Fibroblast of the conjunctiva (primary cell): Measurements from ENCODE around the gene PDE11A.

Source experiments
- DNase-seq: peaks from one replicate; pipeline ENCODE4 v3.0.0-alpha.2; 2010; ENCODE audit warnings: low read depth

Gene PDE11A

DNA sequence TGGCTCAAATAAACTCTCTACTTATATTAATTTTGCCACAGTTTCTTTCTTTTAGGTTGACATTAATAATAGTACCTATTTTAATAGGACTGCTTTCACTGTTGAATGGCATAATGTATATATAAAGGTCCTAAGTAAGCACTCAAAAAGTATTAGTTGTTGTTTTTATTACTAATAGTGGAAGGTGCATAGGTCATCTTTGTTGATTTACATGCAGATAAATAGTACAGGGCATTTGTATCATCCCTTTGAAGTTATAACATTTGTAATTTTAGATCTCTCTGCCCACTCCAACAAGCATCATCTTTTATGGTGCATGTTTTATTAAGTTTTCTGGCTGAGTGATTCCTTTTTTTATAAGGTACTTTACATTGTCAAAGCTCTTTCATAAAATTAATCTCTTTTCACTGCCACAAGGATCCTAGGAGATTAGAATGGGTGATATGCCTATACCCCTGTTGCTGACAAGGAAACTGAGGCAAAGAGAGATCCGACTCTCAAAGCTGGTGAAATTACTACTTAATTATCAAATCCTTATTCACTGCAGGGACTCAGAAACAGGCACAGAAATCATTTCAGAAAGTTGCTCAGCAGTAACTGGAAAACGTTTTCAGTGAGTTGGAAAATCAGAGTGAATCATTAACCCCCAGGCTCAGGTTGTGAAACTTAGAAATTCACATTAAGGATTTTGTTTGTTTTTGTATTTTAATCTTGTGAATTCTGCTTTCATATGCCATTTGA lies 380.4 kb downstream of the PDE11A start:
- no peak for DNase-seq

- DNase-seq, result no peak
Measured at GRCh38 chr2:177691177-177691576, 381.4 kb downstream of the PDE11A start.

- DNase-seq, result no peak
Measured at GRCh38 chr2:177689623-177690022, 383.0 kb downstream of the PDE11A start.

GRCh38 chr2:177688844-177689243 lies 383.7 kb downstream of the PDE11A start:
- DNase-seq, result no peak

- DNase-seq, result no peak
Measured at GRCh38 chr2:177683661-177684069, 388.9 kb downstream of the PDE11A start.

GRCh38 chr2:177682836-177683660 lies 389.5 kb downstream of the PDE11A start:
- no peak for DNase-seq

GRCh38 chr2:177682006-177682405 lies 390.6 kb downstream of the PDE11A start:
- no peak for DNase-seq

- no peak for DNase-seq
Measured at GRCh38 chr2:177680866-177681712, 391.5 kb downstream of the PDE11A start.

DNA sequence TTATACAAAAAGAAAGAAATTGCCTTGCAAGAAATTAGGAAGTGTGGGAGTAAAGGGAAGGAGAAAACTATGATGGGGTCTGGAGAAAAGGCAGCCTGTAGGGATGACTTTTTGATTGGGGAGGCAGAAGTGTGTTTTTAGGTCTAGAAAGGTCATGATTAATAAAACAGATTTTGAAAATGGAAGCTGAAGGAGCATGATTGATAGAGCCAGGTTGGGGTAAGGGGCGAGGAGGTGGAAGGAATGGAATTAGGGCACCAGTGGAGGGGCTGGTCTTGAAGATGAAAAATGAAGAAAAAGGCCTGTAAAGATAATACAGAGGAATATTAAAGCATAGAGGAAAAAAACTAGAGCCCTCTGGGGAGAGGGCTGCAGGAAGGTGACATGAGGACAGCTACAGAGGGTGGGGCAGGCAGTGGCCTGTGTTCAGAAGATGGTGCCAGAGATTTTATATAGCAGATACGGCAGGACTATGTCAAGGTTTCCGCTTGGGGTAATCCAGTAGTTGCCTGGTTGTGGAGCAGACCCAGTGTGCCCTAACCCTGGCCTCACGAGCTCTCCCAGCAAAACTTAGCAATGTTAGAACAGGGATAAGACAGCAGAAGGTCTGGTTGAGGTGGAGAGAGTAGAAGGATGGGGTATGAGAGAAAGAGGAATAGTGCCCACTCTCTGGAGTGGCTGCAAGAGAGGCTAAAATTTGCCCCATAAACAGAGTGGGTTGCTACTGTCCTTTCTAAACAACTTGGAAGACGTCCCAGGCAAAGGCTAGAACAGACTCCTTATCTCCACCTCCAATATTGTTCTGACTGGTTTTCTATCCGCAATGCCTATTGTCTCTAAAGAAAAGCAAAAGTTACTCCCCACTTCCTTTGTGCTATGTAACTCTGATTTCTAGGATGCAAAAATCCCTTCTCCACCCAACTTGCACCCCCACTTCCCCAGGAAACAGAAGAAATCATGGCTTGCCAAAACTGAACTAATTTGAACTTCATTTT lies 392.7 kb downstream of the PDE11A start:
- DNase-seq, result no peak

- no peak for DNase-seq
Measured at GRCh38 chr2:177678939-177679338, 393.6 kb downstream of the PDE11A start.

- DNase-seq, result no peak
Measured at GRCh38 chr2:177676636-177677035, 395.9 kb downstream of the PDE11A start.

DNA sequence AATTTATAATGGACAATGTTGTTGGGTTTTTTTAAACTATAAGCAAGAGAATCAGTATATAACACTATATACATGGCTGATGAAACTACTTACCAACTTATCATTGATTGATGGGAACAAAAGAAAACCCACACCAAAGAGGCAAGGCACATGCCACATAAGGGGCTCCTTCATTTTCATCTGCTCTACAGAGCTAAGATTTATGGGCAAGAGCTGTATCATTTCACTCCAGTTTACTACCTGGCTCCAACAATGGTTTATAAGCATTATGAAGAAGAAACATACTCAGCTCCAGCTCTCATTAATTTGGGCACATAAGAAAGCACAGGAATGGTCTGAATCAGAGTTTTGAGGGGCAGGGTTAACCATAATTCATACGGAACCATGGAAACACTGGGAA lies 396.8 kb downstream of the PDE11A start:
- DNase-seq, result no peak

- no peak for DNase-seq
Measured at GRCh38 chr2:177675350-177675821, 397.2 kb downstream of the PDE11A start.

- no peak for DNase-seq
Measured at GRCh38 chr2:177673602-177674595, 398.7 kb downstream of the PDE11A start.

DNA sequence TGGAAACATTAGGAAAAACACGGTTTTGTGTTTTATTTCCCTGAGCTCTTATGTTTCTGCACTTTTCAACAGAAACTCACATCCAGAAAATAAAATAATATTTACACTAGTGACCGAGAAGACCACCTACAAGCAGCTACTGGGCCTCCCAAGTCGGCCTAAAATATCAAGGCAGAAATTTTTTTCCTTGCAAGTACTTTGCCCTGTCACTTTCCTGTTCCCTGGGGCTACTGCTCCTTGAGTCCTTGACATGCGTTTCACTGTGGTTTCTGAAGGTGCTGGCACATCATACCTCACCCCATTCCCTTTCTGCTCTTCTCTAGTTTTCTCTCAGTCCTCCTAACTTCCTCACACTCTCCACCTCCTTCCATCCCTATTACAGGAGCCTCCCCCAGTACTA lies 400.9 kb downstream of the PDE11A start:
- DNase-seq, result no peak

DNA sequence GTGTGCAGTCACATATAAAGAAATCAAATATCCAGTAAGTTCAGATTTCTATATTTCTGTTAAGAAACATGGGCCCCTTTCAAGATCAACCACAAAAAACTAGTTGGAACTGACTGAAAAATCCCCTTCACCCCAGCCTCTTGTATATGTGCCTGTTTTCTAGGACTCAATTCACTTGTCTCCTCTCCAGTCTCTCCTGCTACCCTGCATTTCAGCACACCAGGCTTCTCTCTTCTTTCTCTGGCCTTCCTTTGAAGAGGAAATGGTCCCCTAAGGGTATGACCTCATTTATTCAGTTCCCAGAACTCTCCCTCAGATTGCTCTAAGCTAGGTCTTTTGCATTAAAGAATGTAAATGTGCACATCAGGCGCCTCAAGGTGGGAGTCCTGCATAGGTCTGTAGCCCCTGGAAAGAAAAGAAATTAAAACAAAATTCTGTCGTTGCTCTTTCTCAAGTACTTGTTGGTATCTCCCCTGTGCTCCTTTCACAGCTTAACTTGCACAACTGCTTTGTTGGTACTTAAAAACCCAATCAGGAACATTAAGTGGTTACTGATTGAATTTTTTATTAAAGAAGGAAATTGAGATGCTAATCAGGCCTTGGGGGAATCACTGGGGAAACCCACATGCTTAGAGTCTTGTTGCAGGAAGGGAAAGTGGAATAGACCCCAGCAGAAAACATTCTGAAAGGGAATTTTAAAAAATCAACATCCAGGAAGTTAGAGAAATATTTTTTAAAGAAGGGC lies 401.6 kb downstream of the PDE11A start:
- no peak for DNase-seq

- no peak for DNase-seq
Measured at GRCh38 chr2:177669625-177670330, 402.8 kb downstream of the PDE11A start.

DNA sequence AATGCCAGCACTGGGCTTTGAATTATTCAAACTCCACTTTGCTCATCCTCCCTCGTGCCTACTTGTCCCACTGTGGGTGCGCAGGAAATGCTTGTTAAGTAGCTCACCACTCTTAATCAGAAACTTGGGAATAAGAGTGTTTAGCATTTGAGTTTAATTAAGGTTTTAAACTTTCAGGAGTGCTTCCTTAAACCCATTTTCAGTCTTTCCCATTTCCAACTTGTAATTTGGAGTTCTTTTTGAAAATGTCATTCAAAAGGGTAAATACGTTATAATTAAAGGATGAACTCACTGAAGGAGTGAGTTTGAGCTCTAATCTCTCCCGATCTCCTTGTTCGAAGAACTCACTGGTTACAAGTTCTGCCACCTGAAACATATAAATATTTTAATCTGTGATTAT lies 403.4 kb downstream of the PDE11A start:
- no peak for DNase-seq
